ENCODE measurements around the gene APOBEC3F.

Gene APOBEC3F

DNA sequence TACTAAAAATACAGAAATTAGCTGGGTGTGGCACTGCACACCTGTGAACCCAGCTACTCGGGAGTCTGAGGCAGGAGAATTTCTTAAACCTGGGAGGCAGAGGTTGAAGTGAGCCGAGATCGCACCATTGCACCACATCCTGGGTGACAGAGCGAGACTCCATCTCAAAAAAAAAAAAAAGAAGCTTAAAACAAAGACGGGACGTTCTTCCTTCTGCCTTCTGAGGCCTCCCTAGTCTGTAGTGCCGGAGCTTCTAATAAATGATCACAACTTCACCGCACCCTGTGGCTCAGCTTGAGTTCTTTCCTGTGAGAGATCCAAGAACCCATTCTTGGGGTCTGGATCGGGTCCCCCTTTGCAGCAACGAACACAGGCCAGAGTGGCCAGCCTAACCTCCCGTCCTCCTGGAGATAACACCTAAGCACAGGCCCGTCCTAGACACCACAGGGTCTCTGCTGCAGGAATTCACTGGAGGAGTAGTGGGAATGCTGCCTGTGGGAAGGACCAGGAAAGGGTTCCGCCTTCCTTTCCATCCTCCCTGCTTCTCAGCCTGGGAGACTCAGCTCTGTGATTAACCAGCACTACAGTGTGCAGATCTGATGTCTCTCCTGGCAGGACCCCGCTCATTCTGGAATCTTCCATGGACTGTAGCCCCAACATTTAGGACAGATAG, 54.2 kb downstream of the APOBEC3F start:
- no peak for DNase-seq

DNA sequence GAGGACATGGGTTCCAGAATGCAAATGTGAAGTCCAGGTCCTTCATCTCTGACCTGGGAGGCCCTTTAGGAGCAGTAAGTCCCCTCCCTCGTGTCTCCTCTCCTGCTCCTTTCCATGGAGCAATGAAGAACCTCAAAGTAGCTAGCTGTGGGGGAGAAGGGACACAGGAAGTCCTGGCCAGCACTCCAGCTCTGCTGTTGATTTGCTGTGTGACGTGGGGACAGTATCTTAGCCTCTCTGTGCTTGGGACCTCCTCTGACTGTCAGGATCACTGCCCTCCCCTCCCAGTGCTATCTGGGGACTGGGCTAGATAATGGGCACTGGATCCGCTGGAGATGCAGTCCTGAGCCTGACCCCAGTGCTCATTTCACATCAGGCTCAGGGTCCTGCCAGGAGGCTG, 55.3 kb downstream of the APOBEC3F start:
- DNase-seq: no peak

DNA sequence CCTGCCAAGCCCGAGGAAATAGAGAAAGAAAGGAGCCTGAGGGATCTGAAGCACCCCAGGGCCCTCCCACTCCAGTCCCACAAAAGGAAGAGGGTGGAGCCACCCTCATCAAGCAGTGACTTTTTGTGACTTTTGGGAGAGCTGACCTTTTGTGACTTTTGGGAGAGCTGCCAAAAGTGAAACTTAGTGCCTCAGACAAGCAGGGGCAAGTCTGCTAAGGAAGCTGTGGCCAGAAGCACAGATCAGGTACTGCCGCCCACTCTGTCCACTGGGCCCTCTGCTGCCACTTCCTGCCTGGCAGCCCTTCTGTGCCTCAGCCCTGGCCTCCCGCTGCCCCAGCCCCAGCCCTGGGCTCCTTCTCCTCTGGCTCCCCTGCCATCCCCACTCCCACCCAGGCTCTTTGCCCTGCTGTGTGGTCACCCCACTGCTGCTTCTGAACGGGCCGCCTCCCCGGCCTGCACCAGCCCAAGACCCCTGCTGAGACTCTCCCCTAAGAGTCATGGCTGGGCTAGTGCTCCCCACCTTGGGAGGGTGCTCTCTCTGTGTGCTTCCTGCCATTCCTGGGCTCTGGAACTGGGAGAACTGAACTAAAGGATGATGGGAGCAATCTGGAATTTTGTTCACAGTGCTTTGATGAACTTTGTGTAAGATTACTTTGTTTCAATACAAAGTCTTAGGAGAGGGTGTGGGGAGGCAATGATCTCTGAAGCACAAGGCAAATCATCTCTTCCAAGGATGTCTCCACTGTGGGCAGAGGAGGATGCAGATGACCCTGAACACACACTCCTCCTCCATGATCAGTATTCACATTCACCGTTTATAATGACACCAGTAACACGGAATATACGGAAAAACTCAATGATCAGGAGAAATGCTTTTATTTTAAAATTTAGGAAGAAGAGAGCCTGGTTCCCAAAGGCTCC, 56.7 kb downstream of the APOBEC3F start, which contains the start of gene APOBEC3H:
Gene APOBEC3H, plus strand, starts transcription at position 147 of the 923 bp plus-strand sequence. CDS start 3,035 bp downstream, outside the sequence.
- no peak for DNase-seq

DNA sequence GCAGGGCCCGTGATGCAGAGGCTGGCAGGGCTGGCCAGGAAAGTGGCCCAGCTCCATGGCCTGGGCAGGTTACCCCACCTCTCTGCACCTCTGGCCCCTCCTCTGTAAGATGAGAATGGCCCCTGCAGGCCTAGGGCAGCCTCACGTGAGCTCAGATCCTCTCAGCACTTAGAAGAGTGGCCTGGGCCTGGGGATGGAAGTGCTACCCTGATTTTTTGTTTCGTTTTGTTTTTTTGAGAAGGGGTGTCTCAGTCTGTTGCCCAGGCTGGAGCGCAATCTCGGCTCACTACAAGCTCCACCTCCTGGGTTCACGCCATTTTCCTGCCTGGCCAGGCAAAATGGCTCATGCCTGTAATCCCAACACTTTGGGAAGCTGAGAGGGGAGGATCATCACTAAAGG, 57.4 kb downstream of the APOBEC3F start:
- DNase-seq: no peak

DNA sequence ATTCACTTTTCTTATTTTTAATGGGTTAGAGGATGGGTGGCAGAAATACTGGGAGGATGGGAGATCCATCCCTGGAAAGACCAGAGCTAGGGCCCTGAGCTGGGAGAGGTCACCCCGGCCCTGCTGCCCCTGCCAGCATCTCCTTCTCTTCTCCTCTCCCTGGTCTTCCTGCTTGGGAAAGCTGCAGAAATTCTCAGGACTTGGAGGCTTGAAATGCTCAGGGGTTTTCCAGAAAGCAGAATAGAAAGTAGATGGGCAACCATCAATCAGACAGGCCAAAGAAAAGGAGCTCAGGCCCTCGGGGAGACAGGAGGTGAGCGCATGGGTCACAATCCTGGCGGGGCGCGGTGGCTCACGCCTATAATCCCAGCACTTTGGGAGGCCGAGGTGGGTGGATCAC, 57.9 kb downstream of the APOBEC3F start:
- no peak for DNase-seq

DNA sequence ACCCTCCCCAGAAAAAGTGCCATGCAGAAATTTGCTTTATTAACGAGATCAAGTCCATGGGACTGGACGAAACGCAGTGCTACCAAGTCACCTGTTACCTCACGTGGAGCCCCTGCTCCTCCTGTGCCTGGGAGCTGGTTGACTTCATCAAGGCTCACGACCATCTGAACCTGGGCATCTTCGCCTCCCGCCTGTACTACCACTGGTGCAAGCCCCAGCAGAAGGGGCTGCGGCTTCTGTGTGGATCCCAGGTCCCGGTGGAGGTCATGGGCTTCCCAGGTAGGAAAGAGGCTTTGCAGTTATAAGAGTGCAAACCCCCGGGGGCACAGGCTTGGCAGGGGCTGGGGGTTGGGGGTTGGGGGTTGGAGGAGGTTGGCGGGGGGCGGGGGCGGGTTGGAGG, 60.6 kb downstream of the APOBEC3F start:
- no peak for DNase-seq

DNA sequence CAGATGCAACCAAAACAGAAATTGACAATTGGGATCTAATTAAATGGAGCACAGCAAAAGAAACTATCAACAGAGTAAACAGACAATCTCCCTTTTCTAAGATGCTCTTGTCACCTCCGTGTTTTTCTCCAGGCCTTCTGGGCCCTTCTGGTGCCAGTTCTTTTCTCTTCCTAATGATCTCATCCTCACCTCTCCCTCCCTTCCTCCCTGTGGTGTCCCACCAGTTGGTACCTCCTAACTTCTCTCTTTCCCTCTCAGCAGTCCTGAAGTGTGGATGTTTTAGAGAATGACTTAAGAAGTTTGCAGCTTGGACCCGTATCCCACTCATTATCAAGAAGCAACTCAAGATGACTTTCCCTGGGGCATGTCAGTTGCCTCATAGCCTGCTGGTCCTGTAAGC, 62.8 kb downstream of the APOBEC3F start:
- no peak for DNase-seq

Data from stimulated activated CD4-positive, alpha-beta T cell treated with anti-CD3 and anti-CD28 coated beads, Interleukin-2, amount 100 ng/mL, for 48 hours (primary cell).